Fibroblast of pulmonary artery (primary cell): ENCODE results near the gene BICC1.

Source experiments
- DNase-seq: peaks from one replicate; pipeline ENCODE4 v3.0.0-alpha.2; 2010; ENCODE audit warnings: low read depth
- H3K4me3 ChIP-seq: replicated peaks from 2 replicates; pipeline ENCODE4 v1.5.1; 2011; ENCODE audit warnings: low read depth, mild to moderate bottlenecking, control low read depth, low read length, moderate library complexity
- TF ChIP-seq, protein P1 (sequence below): IDR thresholded peaks from 2 replicates; pipeline ENCODE4 v1.5.1; 2011; ENCODE audit warnings: mild to moderate bottlenecking, control low read depth, low read length, inconsistent platforms; ENCODE audit errors: missing control alignments

Gene BICC1

DNA sequence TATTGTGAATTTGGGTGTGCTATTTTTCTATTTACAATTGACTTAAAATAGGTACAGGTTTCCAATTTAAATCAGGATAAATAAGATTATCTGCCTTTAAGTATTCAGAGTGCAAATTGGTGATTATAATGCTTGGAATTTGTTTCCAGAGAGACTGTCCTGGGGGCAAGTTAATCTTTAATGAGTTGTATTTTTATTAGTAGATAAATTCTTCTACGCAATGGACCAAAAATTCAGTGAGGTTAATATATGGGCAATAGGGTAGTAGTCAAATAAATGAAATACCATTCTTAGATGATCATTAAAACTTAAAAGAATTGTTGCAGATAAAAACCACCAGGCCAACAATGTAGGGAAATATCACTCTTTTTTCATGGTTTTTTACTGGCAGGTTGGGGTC, 3.4 kb downstream of the BICC1 start:
- peak overlapping the region; percentile 76 for H3K4me3 ChIP-seq
- DNase-seq, result no peak

DNA sequence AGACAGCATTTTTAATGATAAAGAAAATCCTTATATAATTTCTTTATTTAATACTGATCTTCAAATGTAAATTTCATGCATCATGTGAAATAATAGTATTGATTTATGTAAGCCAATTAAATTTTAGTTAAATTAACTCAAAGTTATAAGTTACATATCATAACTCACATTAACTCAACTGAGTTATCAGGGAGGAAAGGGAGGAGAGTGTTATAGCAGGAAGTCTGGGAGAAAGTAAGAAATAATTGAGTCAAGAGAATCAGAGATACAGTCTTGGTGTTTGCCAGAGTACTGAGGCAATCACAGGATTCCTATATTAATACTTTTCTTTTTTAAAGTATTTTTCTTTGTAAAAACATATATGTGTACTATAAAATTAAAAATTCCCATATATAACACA, 4.0 kb downstream of the BICC1 start:
- peak overlapping the region; percentile 76 for H3K4me3 ChIP-seq
- TF ChIP-seq, protein P1, sequence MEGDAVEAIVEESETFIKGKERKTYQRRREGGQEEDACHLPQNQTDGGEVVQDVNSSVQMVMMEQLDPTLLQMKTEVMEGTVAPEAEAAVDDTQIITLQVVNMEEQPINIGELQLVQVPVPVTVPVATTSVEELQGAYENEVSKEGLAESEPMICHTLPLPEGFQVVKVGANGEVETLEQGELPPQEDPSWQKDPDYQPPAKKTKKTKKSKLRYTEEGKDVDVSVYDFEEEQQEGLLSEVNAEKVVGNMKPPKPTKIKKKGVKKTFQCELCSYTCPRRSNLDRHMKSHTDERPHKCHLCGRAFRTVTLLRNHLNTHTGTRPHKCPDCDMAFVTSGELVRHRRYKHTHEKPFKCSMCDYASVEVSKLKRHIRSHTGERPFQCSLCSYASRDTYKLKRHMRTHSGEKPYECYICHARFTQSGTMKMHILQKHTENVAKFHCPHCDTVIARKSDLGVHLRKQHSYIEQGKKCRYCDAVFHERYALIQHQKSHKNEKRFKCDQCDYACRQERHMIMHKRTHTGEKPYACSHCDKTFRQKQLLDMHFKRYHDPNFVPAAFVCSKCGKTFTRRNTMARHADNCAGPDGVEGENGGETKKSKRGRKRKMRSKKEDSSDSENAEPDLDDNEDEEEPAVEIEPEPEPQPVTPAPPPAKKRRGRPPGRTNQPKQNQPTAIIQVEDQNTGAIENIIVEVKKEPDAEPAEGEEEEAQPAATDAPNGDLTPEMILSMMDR, result no peak

More for the DNA sequence above, 3.4 kb downstream of the BICC1 start:
- TF ChIP-seq, protein P1, result no peak

DNA sequence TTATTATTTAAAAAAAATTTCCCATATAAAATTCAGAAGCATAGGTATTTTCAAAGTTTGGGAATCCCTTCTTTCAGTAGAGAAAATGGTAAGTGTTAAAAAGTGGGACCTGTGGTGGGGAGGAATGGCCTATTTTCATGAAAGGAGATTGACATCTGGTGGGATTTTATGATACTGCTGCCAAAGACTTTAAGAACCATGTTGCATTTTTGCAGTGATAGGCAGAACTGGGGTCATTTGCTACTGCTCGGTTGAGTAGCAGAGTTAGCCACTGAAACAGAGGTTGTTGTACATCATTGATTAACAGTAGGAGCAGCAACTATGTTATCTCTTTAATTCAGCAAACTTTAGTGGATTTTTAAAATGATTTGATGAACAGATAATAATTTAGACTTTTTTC, 4.4 kb downstream of the BICC1 start:
- TF ChIP-seq, protein P1, result no peak
- H3K4me3 ChIP-seq, result peak overlapping the region; percentile 29

More for the DNA sequence above, 4.0 kb downstream of the BICC1 start:
- no peak for DNase-seq

DNA sequence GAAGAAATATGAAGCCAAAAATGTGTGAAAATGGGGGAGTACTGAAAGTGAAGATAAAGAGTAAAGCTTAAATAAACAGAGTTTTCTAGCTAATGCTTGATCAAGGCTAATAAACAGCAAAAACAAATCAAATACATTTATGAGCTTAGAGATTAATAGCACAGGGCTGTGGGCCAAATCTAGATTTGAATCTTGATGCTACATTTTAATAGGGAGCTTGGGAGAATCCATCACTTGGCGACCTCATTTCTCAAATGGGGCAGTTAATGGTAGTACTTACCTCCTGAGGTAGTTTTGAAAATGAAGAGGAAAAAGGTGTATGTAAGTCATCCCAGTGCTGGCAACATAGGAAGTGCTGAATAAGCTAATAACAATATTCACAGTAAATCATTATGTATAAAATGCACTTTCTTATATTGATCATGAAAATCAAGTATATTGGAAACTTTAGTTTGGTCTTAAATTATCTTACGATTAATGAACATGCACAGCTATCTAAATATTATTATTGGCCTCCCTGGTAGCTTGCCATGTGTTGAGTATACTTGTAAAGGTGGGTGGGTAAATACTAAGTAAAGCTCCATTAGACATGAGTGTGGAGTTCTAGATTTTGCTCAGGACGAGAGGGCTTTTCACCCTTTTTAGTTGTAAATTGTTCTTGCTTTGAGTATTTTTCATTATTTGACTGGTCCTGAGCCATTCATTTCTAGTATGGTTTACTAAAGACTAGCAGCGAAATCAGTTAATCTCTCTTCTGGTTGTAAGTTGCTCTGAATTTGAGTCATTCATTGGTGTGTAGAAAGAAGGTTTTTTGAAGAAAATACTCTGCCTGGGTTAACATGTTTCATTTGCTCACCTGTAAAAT, 5.1 kb downstream of the BICC1 start:
- TF ChIP-seq, protein P1, result no peak
- peak overlapping the region; percentile 29 for H3K4me3 ChIP-seq
- no peak for DNase-seq

More for the DNA sequence above, 4.4 kb downstream of the BICC1 start:
- DNase-seq, result no peak

DNA sequence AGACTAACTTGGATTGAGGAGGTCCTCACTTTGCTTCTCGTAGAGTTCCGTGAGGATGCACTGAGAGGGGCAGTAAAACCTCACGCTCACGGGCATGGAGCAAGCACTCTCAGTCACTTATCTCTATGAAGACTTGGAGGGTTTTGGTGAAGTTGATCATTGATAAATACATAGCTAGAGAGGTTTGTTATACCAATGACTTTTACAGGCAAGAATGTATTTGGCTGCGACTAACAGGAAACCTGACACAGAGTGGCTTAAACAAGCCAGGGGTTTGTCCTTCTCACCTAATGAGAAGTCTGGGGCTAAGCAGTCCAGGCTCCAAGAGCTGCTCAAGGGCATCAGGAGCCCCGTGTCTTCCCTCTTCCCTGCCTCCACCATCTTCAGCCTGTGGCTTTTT, 6.1 kb downstream of the BICC1 start:
- TF ChIP-seq, protein P1, result no peak
- DNase-seq, result no peak
- no peak overlapping the region for H3K4me3 ChIP-seq

DNA sequence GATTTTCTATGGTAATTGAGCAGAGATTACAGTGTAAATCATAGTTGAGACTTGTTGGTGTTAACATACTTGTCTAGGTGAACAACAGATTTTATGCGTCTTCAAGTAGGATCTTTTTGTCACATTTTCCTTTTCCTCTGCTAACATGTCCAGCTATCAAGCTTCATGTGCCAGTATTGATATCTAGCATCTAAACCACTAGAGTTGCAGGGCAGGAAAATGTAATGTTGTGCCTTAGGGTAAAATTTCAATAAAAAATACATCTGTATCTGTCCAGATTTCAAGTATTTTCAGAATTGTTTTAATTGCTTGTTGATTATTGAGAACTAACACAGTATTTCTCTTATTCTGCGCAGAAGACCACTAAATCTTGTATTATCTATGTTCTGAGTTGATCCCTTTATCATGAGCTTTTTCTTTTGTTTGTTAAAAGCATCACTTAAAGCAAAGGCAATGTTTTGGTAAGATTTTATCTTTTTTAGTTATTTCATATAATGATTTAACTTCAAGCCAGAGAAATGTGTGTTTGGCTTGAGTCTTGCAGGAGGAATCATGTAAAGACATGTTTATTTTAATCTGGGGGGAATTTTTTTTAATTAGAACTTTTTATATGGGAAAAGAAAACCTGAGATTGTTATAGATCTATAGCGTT, 16.5 kb downstream of the BICC1 start:
- TF ChIP-seq, protein P1, result no peak
- H3K4me3 ChIP-seq, result no peak overlapping the region
- no peak for DNase-seq
